WTC11 (cell line): ENCODE measurements around the gene TMC7. TPM values are rescaled to one million over a fixed set of nuclear protein-coding genes. Genes with fewer than 3 reads are reported as not detected.

Source experiments
- ATAC-seq: fragments of 200-7000 bp; cut with Tn5 transposase; 2 replicates; pipeline ENCODE4 v1.10.0; 2021; ENCODE audit warnings: mild to moderate bottlenecking, moderate library complexity
- CTCF ChIA-PET: fragments of 300-600 bp; sonication (Branson Sonifier 250); formaldehyde crosslinking; loops from one replicate; lab custom pipeline; 2021; ENCODE audit warnings: antibody characterized with exemption; lab: Charles Lee
- POLR2A ChIA-PET: fragments of 350-600 bp; sonication (Branson Sonifier 250); formaldehyde crosslinking; loops from one replicate; lab custom pipeline; 2021; ENCODE audit warnings: antibody characterized with exemption; lab: Charles Lee
- DNase-seq: peaks from one replicate; pipeline ENCODE4 v3.0.0; 2021; ENCODE audit warnings: low spot score
- H3K27ac Mint-ChIP-seq: 2 replicates; pipeline ENCODE4 v1.8.0; 2021; ENCODE audit warnings: mixed read lengths
- H3K27me3 Mint-ChIP-seq: 2 replicates; pipeline ENCODE4 v1.8.0; 2021; ENCODE audit warnings: low read depth, mild to moderate bottlenecking, moderate library complexity, mixed read lengths
- H3K36me3 Mint-ChIP-seq: 2 replicates; pipeline ENCODE4 v1.8.0; 2021; ENCODE audit warnings: mixed read lengths
- H3K4me1 Mint-ChIP-seq: 2 replicates; pipeline ENCODE4 v1.8.0; 2022; ENCODE audit warnings: mixed read lengths
- H3K4me3 Mint-ChIP-seq: 2 replicates; pipeline ENCODE4 v1.8.0; 2021; ENCODE audit warnings: mild to moderate bottlenecking, moderate library complexity, mixed read lengths
- H3K9me3 Mint-ChIP-seq: 2 replicates; pipeline ENCODE4 v1.8.0; 2021; ENCODE audit warnings: mixed read lengths
- ATF1 ChIP-seq: sonication (generic); formaldehyde crosslinking; IDR thresholded peaks from 2 replicates; pipeline ENCODE4 v1.8.1; 2023; ENCODE audit warnings: mild to moderate bottlenecking, moderate library complexity, missing genetic modification reagents
- FOXJ3 ChIP-seq: sonication (generic); formaldehyde crosslinking; IDR thresholded peaks from 2 replicates; pipeline ENCODE4 v1.9.0; 2021; ENCODE audit warnings: missing genetic modification reagents, mild to moderate bottlenecking, borderline replicate concordance
- FOXP1 ChIP-seq: sonication (generic); formaldehyde crosslinking; IDR thresholded peaks from 2 replicates; pipeline ENCODE4 v1.8.0; 2022; ENCODE audit warnings: missing genetic modification reagents, mild to moderate bottlenecking, moderate library complexity, borderline replicate concordance
- GABPB1 ChIP-seq: sonication (generic); formaldehyde crosslinking; IDR thresholded peaks from 2 replicates; pipeline ENCODE4 v1.8.1; 2023; ENCODE audit warnings: mild to moderate bottlenecking, missing genetic modification reagents
- IRF2 ChIP-seq: sonication (generic); formaldehyde crosslinking; IDR thresholded peaks from 2 replicates; pipeline ENCODE4 v1.8.0; 2022; ENCODE audit warnings: low read depth, missing genetic modification reagents, borderline replicate concordance
- JAZF1 ChIP-seq: fragments of 250-450 bp; sonication (Bioruptor Pico); IDR thresholded peaks from 2 replicates; pipeline ENCODE4 v1.9.0; 2021; ENCODE audit warnings: moderate library complexity, mild to moderate bottlenecking, inconsistent platforms
- JUN ChIP-seq: sonication (generic); formaldehyde crosslinking; IDR thresholded peaks from 2 replicates; pipeline ENCODE4 v1.8.0; 2023; ENCODE audit warnings: mild to moderate bottlenecking, missing genetic modification reagents
- NFATC4 ChIP-seq: fragments of 250-450 bp; sonication (Bioruptor Pico); IDR thresholded peaks from 2 replicates; pipeline ENCODE4 v1.9.0; 2021; ENCODE audit warnings: mild to moderate bottlenecking
- PRRX2 ChIP-seq: fragments of 250-450 bp; sonication (Bioruptor Pico); IDR thresholded peaks from 2 replicates; pipeline ENCODE4 v1.8.0; 2021; ENCODE audit warnings: mild to moderate bottlenecking
- ZNF219 ChIP-seq: sonication (generic); formaldehyde crosslinking; IDR thresholded peaks from 2 replicates; pipeline ENCODE4 v1.8.0; 2023; ENCODE audit warnings: missing genetic modification reagents, mild to moderate bottlenecking, borderline replicate concordance
- ZNF317 ChIP-seq: sonication (generic); formaldehyde crosslinking; IDR thresholded peaks from 2 replicates; pipeline ENCODE4 v1.8.1; 2023; ENCODE audit warnings: low read depth, mild to moderate bottlenecking, moderate library complexity, missing genetic modification reagents, borderline replicate concordance
- total RNA-seq: library from RNA; stranded (reverse); gene quantifications from 3 replicates; pipeline ENCODE4 v1.2.3, GENCODE V29; 2021
- TF ChIP-seq, protein P1 (sequence below): sonication (generic); formaldehyde crosslinking; IDR thresholded peaks from 2 replicates; pipeline ENCODE4 v1.8.1; 2023; ENCODE audit warnings: mild to moderate bottlenecking, moderate library complexity, missing genetic modification reagents
- TF ChIP-seq, protein P2 (sequence below): sonication (generic); formaldehyde crosslinking; IDR thresholded peaks from 2 replicates; pipeline ENCODE4 v1.8.1; 2022; ENCODE audit warnings: missing genetic modification reagents, borderline replicate concordance
- TF ChIP-seq, protein P3 (sequence below): sonication (generic); formaldehyde crosslinking; IDR thresholded peaks from 2 replicates; pipeline ENCODE4 v1.8.1; 2022; ENCODE audit warnings: mild to moderate bottlenecking, moderate library complexity, missing genetic modification reagents
- TF ChIP-seq, protein P4 (sequence below): sonication (generic); formaldehyde crosslinking; IDR thresholded peaks from 2 replicates; pipeline ENCODE4 v1.8.0; 2023; ENCODE audit warnings: mild to moderate bottlenecking, missing genetic modification reagents

TMC7 gene
- total RNA-seq, 1 experiment from 2014 or later: 2.5 TPM

DNA sequence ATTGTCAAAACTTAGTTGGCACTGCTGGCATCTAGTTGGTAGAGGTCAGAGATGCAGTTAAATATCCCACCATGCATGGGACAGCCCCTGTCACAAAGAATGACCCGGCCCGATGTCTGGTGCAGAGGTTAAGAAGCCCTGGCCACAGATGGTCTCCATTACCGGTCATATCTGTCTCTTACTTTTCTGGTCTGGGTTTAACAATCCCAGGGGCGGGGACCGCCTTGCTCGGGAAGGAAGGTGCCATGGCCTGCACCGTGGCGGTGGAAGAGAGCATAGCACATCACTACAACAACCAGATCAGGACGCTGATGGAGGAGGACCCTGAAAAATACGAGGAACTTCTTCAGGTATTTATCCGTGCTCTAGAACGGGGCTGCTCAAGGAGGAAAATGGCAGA lies 91.8 kb downstream of the TMC7 start (continued):
- no peak for TF ChIP-seq ZNF317 (CRISPR knock-in tag)
- TF ChIP-seq, protein P1, sequence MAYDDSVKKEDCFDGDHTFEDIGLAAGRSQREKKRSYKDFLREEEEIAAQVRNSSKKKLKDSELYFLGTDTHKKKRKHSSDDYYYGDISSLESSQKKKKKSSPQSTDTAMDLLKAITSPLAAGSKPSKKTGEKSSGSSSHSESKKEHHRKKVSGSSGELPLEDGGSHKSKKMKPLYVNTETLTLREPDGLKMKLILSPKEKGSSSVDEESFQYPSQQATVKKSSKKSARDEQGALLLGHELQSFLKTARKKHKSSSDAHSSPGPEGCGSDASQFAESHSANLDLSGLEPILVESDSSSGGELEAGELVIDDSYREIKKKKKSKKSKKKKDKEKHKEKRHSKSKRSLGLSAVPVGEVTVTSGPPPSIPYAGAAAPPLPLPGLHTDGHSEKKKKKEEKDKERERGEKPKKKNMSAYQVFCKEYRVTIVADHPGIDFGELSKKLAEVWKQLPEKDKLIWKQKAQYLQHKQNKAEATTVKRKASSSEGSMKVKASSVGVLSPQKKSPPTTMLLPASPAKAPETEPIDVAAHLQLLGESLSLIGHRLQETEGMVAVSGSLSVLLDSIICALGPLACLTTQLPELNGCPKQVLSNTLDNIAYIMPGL (CRISPR knock-in tag): no peak

DNA sequence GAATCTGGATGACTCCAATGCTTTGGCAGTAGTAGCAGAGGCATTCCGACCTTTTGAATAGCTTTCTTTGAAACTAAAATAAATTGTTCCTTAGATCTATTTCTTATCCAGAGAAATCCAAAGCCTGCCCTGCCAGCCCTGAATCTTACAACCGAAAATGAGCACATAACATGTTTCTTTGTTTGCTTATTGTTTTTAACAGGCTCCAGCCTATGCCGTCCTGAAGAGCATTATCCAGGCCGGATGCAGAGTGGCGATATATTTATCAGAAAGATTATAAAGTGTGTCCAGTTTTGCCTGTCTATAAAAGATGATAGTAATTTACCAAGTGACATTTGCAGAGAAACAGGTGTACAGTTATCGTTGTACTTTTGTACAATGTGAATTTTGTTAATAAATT lies 94.1 kb downstream of the TMC7 start:
- Mint-ChIP-seq H3K36me3 (peaks cover 45% of the 10 kb centered on the region), H3K4me3 (no peak overlapping the region), H3K9me3 (peaks cover 24% of the 10 kb centered on the region), H3K27me3 (no peaks in the 10 kb centered on the region), H3K4me1 (no peaks in the 10 kb centered on the region), H3K27ac (no peak overlapping the region)
- ChIA-PET POLR2A (no interaction called here), CTCF (interaction anchor here (0.9 to 1.5 kb wide), 2 partner anchors 8 to 102 kb away, joined by 3 to 4 read pairs; no protein-coding TSS in a partner anchor)
- TF ChIP-seq ZNF219 (CRISPR knock-in tag): no peak
- TF ChIP-seq, protein P2, sequence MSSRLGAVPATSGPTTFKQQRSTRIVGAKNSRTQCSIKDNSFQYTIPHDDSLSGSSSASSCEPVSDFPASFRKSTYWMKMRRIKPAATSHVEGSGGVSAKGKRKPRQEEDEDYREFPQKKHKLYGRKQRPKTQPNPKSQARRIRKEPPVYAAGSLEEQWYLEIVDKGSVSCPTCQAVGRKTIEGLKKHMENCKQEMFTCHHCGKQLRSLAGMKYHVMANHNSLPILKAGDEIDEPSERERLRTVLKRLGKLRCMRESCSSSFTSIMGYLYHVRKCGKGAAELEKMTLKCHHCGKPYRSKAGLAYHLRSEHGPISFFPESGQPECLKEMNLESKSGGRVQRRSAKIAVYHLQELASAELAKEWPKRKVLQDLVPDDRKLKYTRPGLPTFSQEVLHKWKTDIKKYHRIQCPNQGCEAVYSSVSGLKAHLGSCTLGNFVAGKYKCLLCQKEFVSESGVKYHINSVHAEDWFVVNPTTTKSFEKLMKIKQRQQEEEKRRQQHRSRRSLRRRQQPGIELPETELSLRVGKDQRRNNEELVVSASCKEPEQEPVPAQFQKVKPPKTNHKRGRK (CRISPR knock-in tag): no peak
- ATAC-seq (no peak), DNase-seq (no peak)

DNA sequence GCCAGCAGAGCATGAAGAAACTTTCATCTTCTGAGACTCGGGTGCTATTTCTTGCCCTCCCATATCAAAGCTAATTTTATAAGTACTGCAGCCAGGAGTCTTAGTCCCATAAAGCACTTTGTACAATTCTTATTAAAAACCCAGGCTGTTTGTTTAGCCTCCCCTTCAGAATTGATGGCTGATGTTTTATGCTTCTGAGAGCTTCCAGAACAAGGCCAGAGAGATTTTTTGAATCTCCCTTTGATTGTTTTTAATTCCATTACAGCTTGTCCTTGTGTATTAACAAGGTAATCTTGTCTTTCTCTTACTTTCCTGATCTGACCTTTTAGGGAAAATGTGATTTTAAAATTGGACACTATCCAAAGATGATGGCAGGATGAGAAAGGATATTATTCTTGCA lies 99.9 kb downstream of the TMC7 start:
- H3K4me1 Mint-ChIP-seq: peaks cover 4% of the 10 kb centered on the region; the same call in 1 of the 2 replicates
- H3K9me3 Mint-ChIP-seq: peaks cover 24% of the 10 kb centered on the region
- CTCF ChIA-PET: interaction anchor here (0.9 kb wide), 1 partner anchor 96 kb away, joined by 3 read pairs; no protein-coding TSS in a partner anchor
- DNase-seq: no peak
- TF ChIP-seq JUN (CRISPR knock-in tag) (no peak), ATF1 (CRISPR knock-in tag) (no peak), NFATC4 (CRISPR knock-in tag) (no peak), JAZF1 (CRISPR knock-in tag) (no peak), PRRX2 (CRISPR knock-in tag) (no peak), FOXJ3 (CRISPR knock-in tag) (no peak), GABPB1 (no peak), IRF2 (CRISPR knock-in tag) (no peak), FOXP1 (CRISPR knock-in tag) (no peak)
- TF ChIP-seq, protein P3, sequence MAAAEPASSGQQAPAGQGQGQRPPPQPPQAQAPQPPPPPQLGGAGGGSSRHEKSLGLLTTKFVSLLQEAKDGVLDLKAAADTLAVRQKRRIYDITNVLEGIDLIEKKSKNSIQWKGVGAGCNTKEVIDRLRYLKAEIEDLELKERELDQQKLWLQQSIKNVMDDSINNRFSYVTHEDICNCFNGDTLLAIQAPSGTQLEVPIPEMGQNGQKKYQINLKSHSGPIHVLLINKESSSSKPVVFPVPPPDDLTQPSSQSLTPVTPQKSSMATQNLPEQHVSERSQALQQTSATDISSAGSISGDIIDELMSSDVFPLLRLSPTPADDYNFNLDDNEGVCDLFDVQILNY (CRISPR knock-in tag): no peak
- TF ChIP-seq, protein P4, sequence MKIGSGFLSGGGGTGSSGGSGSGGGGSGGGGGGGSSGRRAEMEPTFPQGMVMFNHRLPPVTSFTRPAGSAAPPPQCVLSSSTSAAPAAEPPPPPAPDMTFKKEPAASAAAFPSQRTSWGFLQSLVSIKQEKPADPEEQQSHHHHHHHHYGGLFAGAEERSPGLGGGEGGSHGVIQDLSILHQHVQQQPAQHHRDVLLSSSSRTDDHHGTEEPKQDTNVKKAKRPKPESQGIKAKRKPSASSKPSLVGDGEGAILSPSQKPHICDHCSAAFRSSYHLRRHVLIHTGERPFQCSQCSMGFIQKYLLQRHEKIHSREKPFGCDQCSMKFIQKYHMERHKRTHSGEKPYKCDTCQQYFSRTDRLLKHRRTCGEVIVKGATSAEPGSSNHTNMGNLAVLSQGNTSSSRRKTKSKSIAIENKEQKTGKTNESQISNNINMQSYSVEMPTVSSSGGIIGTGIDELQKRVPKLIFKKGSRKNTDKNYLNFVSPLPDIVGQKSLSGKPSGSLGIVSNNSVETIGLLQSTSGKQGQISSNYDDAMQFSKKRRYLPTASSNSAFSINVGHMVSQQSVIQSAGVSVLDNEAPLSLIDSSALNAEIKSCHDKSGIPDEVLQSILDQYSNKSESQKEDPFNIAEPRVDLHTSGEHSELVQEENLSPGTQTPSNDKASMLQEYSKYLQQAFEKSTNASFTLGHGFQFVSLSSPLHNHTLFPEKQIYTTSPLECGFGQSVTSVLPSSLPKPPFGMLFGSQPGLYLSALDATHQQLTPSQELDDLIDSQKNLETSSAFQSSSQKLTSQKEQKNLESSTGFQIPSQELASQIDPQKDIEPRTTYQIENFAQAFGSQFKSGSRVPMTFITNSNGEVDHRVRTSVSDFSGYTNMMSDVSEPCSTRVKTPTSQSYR (CRISPR knock-in tag): no peak
- H3K4me3 Mint-ChIP-seq: no peak overlapping the region
- POLR2A ChIA-PET: interaction anchor here (0.6 kb wide), 1 partner anchor 26 kb away, joined by 3 read pairs; no protein-coding TSS in a partner anchor
- no peak for ATAC-seq
- peaks cover 32% of the 10 kb centered on the region for H3K36me3 Mint-ChIP-seq
- H3K27me3 Mint-ChIP-seq: peaks cover 18% of the 10 kb centered on the region
- no peak overlapping the region for H3K27ac Mint-ChIP-seq
